GM12878 (cell line): ENCODE measurements around the gene ANXA3. TPM values are rescaled to one million over a fixed set of nuclear protein-coding genes. Genes with fewer than 3 reads are reported as not detected.
A peak's percentile ranks its signal among the peaks of the same experiment; 100 is the strongest.

Experiments
- CBFB ChIP-seq: IDR thresholded peaks from 2 replicates; pipeline ENCODE4 v1.6.1; 2016; ENCODE audit warnings: antibody characterized with exemption, low read depth
- CREB1 ChIP-seq: IDR thresholded peaks from 2 replicates; pipeline ENCODE4 v1.6.1; 2012; ENCODE audit warnings: low read depth, mild to moderate bottlenecking, inconsistent platforms
- CTCF ChIP-seq, 3 experiments: IDR thresholded peaks in 2 of 3; conservative IDR thresholded peaks in 1 of 3; 2 replicates each; pipeline ENCODE4 v1.5.1; 2011; ENCODE audit warnings: low read depth in 3 of 3, low read length in 3 of 3, mild to moderate bottlenecking in 3 of 3, control low read depth in 2 of 3, moderate library complexity in 2 of 3, inconsistent platforms in 1 of 3, mixed read lengths in 1 of 3; ENCODE audit not compliant: control insufficient read depth in 2 of 3, insufficient read depth in 1 of 3; ENCODE audit errors: extremely low read depth in 1 of 3
- ELK1 ChIP-seq: IDR thresholded peaks from 2 replicates; pipeline ENCODE4 v1.6.1; 2012; ENCODE audit warnings: low read depth, low read length, improper control_type of control experiment
- FOXK2 ChIP-seq: fragments of 450-650 bp; IDR thresholded peaks from 2 replicates; pipeline ENCODE4 v1.6.1; 2017; ENCODE audit warnings: mild to moderate bottlenecking, moderate library complexity
- FOXM1 ChIP-seq: IDR thresholded peaks from 2 replicates; pipeline ENCODE4 v1.6.1; 2012; ENCODE audit warnings: low read depth, mild to moderate bottlenecking, inconsistent platforms, low read length, moderate library complexity
- GABPA ChIP-seq: IDR thresholded peaks from 2 replicates; pipeline ENCODE4 v1.6.1; 2014; ENCODE audit warnings: antibody characterized with exemption, low read depth, mild to moderate bottlenecking, inconsistent platforms
- HCFC1 ChIP-seq: fragments of 150-350 bp; IDR thresholded peaks from 2 replicates; pipeline ENCODE4 v1.6.1; 2014; ENCODE audit warnings: low read length
- HSF1 ChIP-seq: fragments of 150-350 bp; IDR thresholded peaks from 2 replicates; pipeline ENCODE4 v1.6.1; 2014; ENCODE audit warnings: mild to moderate bottlenecking, low read depth, low read length
- IKZF1 ChIP-seq: fragments of 450-650 bp; conservative IDR thresholded peaks from 2 replicates; pipeline ENCODE4 v1.6.1; 2017; ENCODE audit warnings: antibody characterized with exemption, mild to moderate bottlenecking
- MEF2B ChIP-seq: fragments of 450-650 bp; IDR thresholded peaks from 2 replicates; pipeline ENCODE4 v1.6.1; 2018; ENCODE audit warnings: mild to moderate bottlenecking, moderate library complexity; ENCODE audit not compliant: partially characterized antibody, poor library complexity, severe bottlenecking
- MTA3 ChIP-seq: IDR thresholded peaks from 2 replicates; pipeline ENCODE4 v1.6.1; 2012; ENCODE audit warnings: low read length, inconsistent platforms, borderline replicate concordance
- NFIC ChIP-seq: IDR thresholded peaks from 2 replicates; pipeline ENCODE4 v1.6.1; 2012; ENCODE audit warnings: low read depth, mild to moderate bottlenecking, inconsistent platforms, low read length, moderate library complexity
- NFYB ChIP-seq: IDR thresholded peaks from 2 replicates; pipeline ENCODE4 v1.6.1; 2011; ENCODE audit warnings: low read depth, mild to moderate bottlenecking, low read length, improper control_type of control experiment, moderate library complexity; ENCODE audit not compliant: insufficient read depth
- PAX5 ChIP-seq: IDR thresholded peaks from 2 replicates; pipeline ENCODE4 v1.6.1; 2011; ENCODE audit warnings: low read depth, low read length, borderline replicate concordance
- PML ChIP-seq: IDR thresholded peaks from 2 replicates; pipeline ENCODE4 v1.6.1; 2012; ENCODE audit warnings: low read length, inconsistent platforms
- SREBF2 ChIP-seq: IDR thresholded peaks from 2 replicates; pipeline ENCODE4 v1.6.1; 2012; ENCODE audit warnings: mild to moderate bottlenecking, low read length
- TARDBP ChIP-seq: IDR thresholded peaks from 2 replicates; pipeline ENCODE4 v1.6.1; 2016; ENCODE audit warnings: borderline replicate concordance
- TCF7 ChIP-seq: IDR thresholded peaks from 2 replicates; pipeline ENCODE4 v1.6.1; 2014; ENCODE audit warnings: antibody characterized with exemption, borderline replicate concordance
- ZBTB4 ChIP-seq: fragments of 450-650 bp; formaldehyde crosslinking; IDR thresholded peaks from 2 replicates; pipeline ENCODE4 v1.4.0; 2022; ENCODE audit warnings: mild to moderate bottlenecking, moderate library complexity
- ZNF217 ChIP-seq: fragments of 450-650 bp; IDR thresholded peaks from 2 replicates; pipeline ENCODE4 v1.6.1; 2017; ENCODE audit warnings: antibody characterized with exemption, mild to moderate bottlenecking
- polyA plus RNA-seq, 11 experiments: library from polyadenylated mRNA; depleted of rRNA in 4 of 11; unstranded in 6 of 11; stranded (reverse) in 5 of 11; fragments of >200 nt; fragmentation: Nextera tagmentation in 4 of 11; fragmentation: Illumina TruSeq in 1 of 11; extraction: Ambion mirVana in 4 of 11; extraction: Trizol in 1 of 11; gene quantifications; 1 replicate in 1 of 11; 2 replicates in 10 of 11; pipeline versions ENCODE4 v1.2.1 to v1.2.3, GENCODE V29; 2011 to 2016; ENCODE audit warnings: inconsistent platforms in 2 of 11, missing spikeins in 2 of 11, low read depth in 1 of 11
- total RNA-seq, 4 experiments: library from RNA; depleted of rRNA in 3 of 4; stranded (reverse); fragments of >200 nt in 3 of 4; fragmentation: Illumina TruSeq in 1 of 4; extraction: Trizol in 1 of 4; gene quantifications; 2 replicates each; pipeline versions ENCODE4 v1.2.1 to v1.2.3, GENCODE V29; 2013 to 2021

Gene ANXA3
- total and polyA plus RNA-seq, 10 of the 15 experiments (the other 5 are each of a cell fraction or from before 2014, with no cell fraction given): 0.28 to 14.7 (median 0.91) TPM

- TF ChIP-seq HSF1 (no peak), HCFC1 (no peak), ZBTB4 (CRISPR knock-in tag) (no peak), CTCF (IDR thresholded peaks at IDR 0.05 in 2 of 3, conservative IDR thresholded peaks at IDR 0.05 in 1 of 3; ENCODE audit: control insufficient read depth in 2 of 3, extremely low read depth in 1 of 3, insufficient read depth in 1 of 3, low read depth in 3 of 3, low read length in 3 of 3) (no peak; a peak in 1 of 6 replicates), CREB1 (no peak), ELK1 (no peak), PML (no peak), SREBF2 (no peak), FOXM1 (no peak), MTA3 (no peak), IKZF1 (peak; percentile 40; the same call in 1 of the 2 replicates), ZNF217 (peak; percentile 51; the same call in 1 of the 2 replicates), MEF2B (peak; percentile 86), NFIC (no peak), TCF7 (no peak), GABPA (no peak), PAX5 (no peak), NFYB (no peak), TARDBP (no peak), CBFB (no peak), FOXK2 (no peak)
Observed at GRCh38 chr4:78568640-78569305, 17.2 kb downstream of the ANXA3 start (continued).
